WTC11 (cell line): Measurements from ENCODE around the gene PDCD1LG2.

Experiments
- ATF1 ChIP-seq: sonication (generic); formaldehyde crosslinking; IDR thresholded peaks from 2 replicates; pipeline ENCODE4 v1.8.1; 2023; ENCODE audit warnings: mild to moderate bottlenecking, moderate library complexity, missing genetic modification reagents
- FOXJ3 ChIP-seq: sonication (generic); formaldehyde crosslinking; IDR thresholded peaks from 2 replicates; pipeline ENCODE4 v1.9.0; 2021; ENCODE audit warnings: missing genetic modification reagents, mild to moderate bottlenecking, borderline replicate concordance
- FOXP1 ChIP-seq: sonication (generic); formaldehyde crosslinking; IDR thresholded peaks from 2 replicates; pipeline ENCODE4 v1.8.0; 2022; ENCODE audit warnings: missing genetic modification reagents, mild to moderate bottlenecking, moderate library complexity, borderline replicate concordance
- GABPB1 ChIP-seq: sonication (generic); formaldehyde crosslinking; IDR thresholded peaks from 2 replicates; pipeline ENCODE4 v1.8.1; 2023; ENCODE audit warnings: mild to moderate bottlenecking, missing genetic modification reagents
- KAT7 ChIP-seq: sonication (generic); formaldehyde crosslinking; IDR thresholded peaks from 2 replicates; pipeline ENCODE4 v1.8.1; 2023; ENCODE audit warnings: missing genetic modification reagents, mild to moderate bottlenecking, borderline replicate concordance
- NR1H2 ChIP-seq: sonication (generic); formaldehyde crosslinking; IDR thresholded peaks from 2 replicates; pipeline ENCODE4 v1.9.0; 2021; ENCODE audit warnings: mild to moderate bottlenecking, moderate library complexity, missing genetic modification reagents
- TEAD4 ChIP-seq: sonication (generic); formaldehyde crosslinking; IDR thresholded peaks from 2 replicates; pipeline ENCODE4 v1.8.0; 2022; ENCODE audit warnings: mild to moderate bottlenecking, missing genetic modification reagents
- TP53 ChIP-seq: sonication (generic); formaldehyde crosslinking; IDR thresholded peaks from 2 replicates; pipeline ENCODE4 v1.8.1; 2023; ENCODE audit warnings: mild to moderate bottlenecking, missing genetic modification reagents
- TF ChIP-seq, protein P1 (sequence below): fragments of 200-600 bp; IDR thresholded peaks from 2 replicates; pipeline ENCODE4 v1.8.0; 2022; ENCODE audit warnings: antibody characterized with exemption
- TF ChIP-seq, protein P2 (sequence below): sonication (generic); formaldehyde crosslinking; IDR thresholded peaks from 2 replicates; pipeline ENCODE4 v1.8.1; 2023; ENCODE audit warnings: mild to moderate bottlenecking, missing genetic modification reagents, moderate library complexity
- TF ChIP-seq, protein P3 (sequence below): sonication (generic); formaldehyde crosslinking; IDR thresholded peaks from 2 replicates; pipeline ENCODE4 v1.8.0; 2022; ENCODE audit warnings: mild to moderate bottlenecking, missing genetic modification reagents
- TF ChIP-seq, protein P4 (sequence below): sonication (generic); formaldehyde crosslinking; IDR thresholded peaks from 2 replicates; pipeline ENCODE4 v1.8.1; 2023; ENCODE audit warnings: mild to moderate bottlenecking, missing genetic modification reagents, borderline replicate concordance

DNA sequence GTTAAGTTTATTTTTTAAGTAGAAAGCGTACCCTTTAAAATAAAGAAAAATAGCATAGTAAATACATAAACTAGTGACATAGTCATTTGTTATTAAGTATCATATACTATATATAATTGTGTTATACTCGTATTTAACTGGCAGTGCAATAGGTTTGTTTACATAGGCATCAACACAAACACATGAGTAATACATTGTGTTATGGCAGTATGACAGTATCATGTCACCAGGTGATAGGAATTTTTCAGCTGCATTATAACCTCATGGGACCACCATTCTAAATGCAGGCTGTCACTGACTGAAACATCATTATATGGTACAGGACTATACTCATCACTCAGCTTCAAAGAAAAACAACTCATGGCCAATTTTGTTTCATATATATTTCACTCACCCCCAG lies 110.2 kb downstream of the PDCD1LG2 start:
- TF ChIP-seq, protein P1, sequence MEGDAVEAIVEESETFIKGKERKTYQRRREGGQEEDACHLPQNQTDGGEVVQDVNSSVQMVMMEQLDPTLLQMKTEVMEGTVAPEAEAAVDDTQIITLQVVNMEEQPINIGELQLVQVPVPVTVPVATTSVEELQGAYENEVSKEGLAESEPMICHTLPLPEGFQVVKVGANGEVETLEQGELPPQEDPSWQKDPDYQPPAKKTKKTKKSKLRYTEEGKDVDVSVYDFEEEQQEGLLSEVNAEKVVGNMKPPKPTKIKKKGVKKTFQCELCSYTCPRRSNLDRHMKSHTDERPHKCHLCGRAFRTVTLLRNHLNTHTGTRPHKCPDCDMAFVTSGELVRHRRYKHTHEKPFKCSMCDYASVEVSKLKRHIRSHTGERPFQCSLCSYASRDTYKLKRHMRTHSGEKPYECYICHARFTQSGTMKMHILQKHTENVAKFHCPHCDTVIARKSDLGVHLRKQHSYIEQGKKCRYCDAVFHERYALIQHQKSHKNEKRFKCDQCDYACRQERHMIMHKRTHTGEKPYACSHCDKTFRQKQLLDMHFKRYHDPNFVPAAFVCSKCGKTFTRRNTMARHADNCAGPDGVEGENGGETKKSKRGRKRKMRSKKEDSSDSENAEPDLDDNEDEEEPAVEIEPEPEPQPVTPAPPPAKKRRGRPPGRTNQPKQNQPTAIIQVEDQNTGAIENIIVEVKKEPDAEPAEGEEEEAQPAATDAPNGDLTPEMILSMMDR: no peak
- TF ChIP-seq TEAD4 (CRISPR knock-in tag): no peak
- TF ChIP-seq, protein P2, sequence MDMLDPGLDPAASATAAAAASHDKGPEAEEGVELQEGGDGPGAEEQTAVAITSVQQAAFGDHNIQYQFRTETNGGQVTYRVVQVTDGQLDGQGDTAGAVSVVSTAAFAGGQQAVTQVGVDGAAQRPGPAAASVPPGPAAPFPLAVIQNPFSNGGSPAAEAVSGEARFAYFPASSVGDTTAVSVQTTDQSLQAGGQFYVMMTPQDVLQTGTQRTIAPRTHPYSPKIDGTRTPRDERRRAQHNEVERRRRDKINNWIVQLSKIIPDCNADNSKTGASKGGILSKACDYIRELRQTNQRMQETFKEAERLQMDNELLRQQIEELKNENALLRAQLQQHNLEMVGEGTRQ (CRISPR knock-in tag): no peak
- TF ChIP-seq ATF1 (CRISPR knock-in tag): no peak
- TF ChIP-seq FOXJ3 (CRISPR knock-in tag): no peak
- no peak for TF ChIP-seq KAT7
- TF ChIP-seq, protein P3, sequence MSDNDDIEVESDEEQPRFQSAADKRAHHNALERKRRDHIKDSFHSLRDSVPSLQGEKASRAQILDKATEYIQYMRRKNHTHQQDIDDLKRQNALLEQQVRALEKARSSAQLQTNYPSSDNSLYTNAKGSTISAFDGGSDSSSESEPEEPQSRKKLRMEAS (CRISPR knock-in tag): no peak
- TF ChIP-seq TP53: no peak
- TF ChIP-seq NR1H2: no peak
- no peak for TF ChIP-seq FOXP1
- no peak for TF ChIP-seq GABPB1
- TF ChIP-seq, protein P4, sequence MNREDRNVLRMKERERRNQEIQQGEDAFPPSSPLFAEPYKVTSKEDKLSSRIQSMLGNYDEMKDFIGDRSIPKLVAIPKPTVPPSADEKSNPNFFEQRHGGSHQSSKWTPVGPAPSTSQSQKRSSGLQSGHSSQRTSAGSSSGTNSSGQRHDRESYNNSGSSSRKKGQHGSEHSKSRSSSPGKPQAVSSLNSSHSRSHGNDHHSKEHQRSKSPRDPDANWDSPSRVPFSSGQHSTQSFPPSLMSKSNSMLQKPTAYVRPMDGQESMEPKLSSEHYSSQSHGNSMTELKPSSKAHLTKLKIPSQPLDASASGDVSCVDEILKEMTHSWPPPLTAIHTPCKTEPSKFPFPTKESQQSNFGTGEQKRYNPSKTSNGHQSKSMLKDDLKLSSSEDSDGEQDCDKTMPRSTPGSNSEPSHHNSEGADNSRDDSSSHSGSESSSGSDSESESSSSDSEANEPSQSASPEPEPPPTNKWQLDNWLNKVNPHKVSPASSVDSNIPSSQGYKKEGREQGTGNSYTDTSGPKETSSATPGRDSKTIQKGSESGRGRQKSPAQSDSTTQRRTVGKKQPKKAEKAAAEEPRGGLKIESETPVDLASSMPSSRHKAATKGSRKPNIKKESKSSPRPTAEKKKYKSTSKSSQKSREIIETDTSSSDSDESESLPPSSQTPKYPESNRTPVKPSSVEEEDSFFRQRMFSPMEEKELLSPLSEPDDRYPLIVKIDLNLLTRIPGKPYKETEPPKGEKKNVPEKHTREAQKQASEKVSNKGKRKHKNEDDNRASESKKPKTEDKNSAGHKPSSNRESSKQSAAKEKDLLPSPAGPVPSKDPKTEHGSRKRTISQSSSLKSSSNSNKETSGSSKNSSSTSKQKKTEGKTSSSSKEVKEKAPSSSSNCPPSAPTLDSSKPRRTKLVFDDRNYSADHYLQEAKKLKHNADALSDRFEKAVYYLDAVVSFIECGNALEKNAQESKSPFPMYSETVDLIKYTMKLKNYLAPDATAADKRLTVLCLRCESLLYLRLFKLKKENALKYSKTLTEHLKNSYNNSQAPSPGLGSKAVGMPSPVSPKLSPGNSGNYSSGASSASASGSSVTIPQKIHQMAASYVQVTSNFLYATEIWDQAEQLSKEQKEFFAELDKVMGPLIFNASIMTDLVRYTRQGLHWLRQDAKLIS (CRISPR knock-in tag): no peak
